CD4-positive, alpha-beta T cell treated with Interferon alpha-2 for 1 hour (primary cell): ENCODE measurements around the gene C9.
"Not testable (repeated sequence)": the region's sequence is repeated elsewhere in the genome, so short reads cannot be mapped to it uniquely, and the experiment has no call there.

Experiments
- DNase-seq, 2 donors: peaks; one replicate each; pipeline ENCODE4 v3.0.0-alpha.2; 2020 to 2022

The C9 gene

DNA sequence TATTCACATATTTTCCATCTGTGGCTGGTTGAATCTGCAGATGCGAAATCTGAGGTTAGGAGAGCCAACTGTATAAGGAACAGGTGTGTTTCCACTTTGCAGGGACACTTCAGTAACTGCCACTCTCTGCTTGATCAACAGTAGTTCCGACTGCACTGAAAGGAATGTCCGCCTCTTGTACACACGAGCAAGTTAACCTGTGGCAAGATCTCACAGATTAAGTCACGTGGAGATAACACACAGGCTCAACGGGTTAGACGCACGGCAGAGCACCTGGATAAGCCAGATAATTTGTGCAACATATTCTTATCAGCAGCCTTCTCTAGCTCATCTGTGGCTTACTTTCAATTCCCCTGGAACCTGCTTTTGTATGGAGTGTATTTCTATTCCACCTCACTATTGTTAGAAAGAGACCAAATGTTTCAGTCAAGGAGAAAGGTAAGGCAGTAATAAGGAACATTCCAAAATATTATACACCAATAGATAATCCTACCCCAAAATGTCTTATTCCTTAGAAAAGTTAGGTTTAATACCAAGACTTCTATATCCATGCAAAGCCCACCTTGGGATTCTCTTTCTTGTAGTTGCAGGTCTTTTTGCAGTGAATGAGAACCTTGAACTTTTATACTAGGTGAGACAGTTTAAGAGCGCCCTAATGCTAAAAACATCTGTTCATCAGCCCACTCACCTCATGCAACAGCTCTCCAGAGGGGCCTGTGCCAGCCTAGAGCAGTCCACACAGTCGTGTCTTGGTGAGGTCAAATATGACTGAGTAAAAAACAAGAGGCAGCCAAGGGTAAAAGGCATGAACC is 6.5 kb upstream of the C9 start:
- DNase-seq, result no peak

DNA sequence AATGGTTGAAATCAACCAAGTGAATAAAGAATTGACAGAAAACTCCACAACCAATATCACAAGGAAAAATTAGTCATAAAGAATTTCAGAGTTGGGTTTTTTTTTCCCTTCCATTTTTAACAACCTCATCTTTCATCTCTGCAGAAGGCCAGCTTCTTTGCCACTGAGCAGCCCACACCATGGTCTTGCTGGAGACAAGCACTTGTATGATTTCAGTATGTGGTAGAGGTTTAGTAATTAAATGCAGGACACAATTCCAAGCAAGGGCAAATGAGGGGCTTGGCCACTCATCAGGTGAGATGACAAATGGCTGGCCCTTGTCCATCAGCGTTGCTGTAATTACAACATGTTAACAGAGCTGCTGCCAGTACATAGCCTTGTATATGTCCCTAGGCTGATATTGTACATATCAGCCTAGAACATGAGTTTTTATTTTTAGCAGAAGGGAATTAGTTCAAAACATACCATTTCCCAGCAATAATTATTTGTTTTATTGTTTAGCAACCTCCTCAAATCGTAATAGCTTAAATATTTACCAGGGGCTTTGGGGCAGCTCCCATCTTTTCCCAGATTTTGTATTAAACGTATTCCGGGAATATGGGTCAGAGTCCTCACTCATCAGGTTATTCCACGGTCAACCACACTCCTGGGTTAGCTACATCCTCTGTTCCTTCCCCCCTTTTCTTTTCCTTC is 5.0 kb upstream of the C9 start:
- DNase-seq, result no peak

DNA sequence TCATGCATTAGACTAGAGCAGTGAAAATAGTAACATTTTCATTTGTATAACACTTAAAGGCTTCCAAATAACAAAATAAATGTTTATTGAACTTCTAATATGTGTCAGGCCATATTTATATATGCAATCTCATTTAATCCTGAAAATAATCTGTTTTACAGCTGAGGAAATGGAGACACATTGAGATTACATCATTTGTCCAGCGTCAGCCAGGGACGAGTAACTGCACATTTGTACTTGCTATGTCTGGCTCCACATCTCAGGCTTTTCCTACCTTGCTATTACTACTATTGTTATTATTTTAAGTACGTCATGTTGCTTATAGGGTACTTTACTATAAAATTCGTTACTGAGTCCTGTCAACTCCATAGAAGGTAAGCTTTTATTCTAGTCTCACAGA is 3.8 kb upstream of the C9 start:
- DNase-seq, result no peak

DNA sequence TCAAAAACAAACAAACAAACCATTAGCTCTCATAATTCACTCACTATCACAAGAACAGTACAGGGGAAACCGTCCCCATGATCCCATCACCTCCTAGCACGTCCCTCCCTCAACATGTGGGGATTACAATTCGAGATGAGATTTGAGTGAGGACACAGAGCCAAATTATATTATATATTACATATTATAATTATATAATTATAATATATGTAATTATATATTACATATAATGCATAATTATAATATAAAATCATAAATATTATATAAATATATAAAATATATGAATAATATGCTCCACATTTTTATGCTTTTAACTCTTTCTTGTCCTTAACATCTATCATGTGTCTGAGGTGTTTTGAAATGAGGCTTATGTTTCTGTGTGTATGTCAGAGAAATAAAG is 3.4 kb upstream of the C9 start:
- no peak for DNase-seq

DNA sequence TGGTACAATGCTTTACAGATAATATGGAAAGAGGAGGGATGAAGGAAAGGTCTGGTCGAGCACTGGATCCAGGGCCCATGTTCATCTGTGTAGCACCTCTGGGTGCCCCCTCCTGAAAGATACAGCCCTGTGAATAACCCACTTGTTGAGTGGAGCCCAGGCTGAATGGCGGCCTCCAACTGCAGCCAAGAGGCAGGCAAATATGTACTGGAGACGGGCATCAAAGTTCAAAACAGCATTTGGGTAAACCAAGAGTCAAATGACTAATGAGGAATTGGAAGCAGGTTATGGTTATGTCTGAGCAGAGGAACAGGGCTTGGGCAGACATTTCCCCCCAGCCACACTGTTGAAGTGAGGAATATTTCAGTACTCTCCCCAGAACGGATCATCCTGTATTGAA is 1.1 kb downstream of the C9 start:
- no peak for DNase-seq

DNA sequence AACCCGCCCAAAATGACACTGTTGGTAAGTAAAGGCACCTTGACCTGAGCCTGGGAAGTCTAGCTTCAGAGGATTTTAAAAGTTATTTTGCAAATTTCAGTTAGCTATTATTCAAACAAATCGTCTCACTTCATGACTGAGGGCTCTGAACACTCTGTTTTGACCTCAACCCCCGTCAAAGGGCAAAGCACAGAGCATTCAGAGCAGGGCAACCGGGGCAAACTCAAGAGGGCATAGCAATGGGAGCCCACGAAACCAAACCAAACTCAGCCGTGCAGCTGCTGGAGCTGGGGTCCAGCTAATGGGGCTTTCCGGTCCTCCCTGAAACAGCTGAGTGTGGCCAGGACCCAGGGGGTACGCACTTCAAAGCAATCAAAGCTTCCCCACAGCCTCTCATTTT is 1.6 kb downstream of the C9 start:
- no peak for DNase-seq

DNA sequence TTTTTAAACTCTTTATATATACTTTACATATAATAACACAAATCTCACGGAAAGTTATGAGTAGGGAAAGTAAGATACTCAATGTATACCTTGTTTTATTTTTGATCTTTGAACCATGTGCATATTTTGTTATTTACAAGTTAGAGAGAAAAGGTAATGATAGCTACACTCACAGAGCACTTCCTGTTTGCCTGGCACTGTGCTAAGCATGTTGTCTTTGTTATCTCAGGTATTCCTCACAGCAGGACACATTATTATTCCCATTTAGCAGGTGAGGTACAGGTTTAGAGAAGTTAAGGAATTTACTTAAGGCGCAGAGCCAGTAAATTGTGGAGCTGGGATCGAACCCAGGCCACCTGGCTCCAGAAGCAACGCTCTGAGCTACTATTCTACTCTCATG is 3.0 kb downstream of the C9 start:
- no peak for DNase-seq

DNA sequence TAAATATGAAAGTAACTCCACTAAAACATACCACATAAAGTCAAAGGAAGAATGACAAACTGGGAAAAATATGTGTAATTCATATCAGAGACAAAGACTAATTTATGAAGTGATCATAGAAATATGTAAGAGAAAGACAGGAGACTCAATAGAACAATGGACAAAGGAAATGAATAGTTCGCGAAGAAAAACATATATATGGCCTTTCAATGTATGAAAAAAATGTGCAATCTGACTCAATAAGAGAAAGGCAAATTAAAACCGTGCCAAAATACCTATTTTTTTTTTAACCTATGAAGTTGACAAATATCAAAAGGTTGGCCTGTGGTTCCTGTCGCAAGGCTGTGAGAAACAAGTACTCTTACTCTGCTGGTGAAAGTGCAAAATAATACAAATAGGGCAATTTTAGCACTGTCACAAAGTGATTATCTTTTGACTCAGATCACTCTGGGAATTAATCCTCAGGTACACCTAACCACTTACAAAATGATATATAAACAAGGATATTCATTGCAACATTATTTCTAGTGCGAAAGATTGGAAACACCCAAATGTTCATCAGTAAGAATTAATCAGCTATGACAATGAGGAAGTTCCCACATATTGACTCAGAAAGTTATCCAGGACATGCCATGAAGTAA is 3.7 kb downstream of the C9 start:
- DNase-seq, result no peak

DNA sequence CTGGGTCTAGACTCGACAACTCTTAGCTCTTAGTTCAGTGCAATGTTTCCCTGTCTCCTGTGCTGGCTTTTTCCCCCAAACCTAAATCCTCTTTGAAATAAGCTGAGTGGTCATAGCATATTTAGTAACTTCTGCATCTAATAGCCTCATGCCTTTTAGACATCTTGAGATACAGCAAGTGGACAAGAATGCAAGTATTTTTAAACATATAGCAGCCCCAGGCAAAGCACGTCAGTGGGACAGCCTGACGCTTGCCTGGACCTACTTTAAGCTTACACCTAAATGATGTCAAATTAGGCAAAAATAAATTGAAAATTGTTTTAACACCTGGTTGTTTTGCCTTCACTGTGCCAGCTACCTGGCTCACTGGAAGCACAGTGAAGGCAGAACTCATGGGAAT is 8.0 kb downstream of the C9 start:
- DNase-seq, result no peak

DNA sequence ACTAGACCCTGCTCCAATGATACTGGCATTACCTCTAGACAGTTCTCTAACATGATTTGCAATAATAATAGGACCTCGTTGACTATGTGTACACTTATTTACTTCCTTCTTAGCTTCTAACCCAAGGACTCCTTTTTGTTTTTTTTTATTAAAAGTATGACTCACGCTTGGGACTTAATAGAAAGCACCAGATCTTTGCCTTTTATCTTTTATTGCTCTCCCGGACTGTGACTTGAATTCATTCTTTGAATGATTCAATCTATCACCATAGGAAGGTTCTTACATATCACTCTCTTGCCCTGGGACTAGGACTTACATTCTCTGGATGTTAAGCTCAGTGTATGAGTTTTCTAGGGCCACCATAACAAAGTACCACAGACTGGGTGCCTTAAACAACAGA is 9.0 kb downstream of the C9 start:
- DNase-seq, result no peak

DNA sequence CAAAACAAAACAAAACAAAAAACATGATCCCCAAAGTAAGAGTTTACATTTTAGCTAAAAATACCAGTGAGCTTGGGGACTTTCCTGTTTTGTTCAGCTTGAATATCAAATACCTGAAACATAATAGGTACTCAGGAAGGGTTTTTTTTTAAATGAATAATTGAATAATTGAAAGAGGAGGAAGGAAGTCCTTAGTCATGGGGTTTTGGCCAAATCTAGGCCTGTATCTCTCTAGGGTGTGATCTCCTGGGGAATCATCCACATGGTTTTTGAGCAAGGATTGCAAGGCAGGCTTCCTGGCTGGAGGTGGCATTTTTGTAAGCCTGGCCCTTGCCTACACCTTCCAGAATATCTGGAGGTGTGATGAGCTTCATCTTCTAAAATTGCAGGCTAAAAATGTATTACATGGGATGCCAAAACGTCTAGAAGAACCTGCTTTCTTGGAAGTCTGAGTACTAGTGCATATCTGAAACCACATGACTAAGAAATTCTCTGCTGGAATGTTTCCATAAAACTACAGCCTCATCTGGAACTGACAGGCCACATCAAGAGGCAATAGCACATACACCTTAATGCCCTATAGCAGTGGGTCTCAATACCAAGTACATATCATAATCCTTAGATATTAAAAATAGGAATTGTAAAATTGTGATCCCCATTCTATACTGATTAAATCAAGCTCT is 10.4 kb downstream of the C9 start:
- DNase-seq, result no peak

DNA sequence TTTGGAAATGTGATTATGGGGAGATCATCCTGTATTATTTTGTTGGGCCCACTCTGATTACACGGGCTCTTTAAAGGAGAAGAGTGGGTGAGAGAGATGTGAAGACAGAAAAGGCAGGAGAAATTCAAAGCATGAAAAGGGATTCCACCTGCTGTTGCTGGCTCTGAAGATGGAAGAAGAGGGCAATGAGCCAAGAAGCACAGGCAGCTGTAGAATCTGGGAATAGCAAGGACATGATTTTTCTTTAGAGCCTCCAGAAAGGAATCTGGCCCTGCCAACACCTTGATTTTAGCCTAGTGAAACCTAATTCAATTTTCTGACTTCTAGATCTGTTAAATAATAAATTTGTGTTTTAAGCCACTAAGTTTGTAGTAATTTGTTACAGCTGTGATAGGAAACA is 11.3 kb downstream of the C9 start:
- DNase-seq, result no peak

DNA sequence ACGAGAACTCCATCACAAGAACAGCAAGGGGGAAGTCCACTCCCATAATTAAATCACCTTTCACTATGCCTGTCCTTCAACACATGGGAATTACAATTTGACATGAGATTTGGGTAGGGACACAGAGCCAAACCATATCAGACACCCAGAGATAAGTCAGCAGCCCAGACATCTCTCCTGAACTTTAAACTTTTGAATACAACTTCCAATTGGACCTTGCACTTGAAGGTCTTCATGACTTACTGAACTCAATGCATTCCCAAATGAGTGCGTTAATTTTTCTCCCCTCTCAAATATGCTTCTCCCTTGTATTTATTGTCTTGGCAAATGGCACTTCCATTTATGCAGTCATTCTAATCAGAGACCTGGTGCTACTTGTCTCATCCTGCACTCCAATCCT is 12.1 kb downstream of the C9 start:
- DNase-seq, result no peak

DNA sequence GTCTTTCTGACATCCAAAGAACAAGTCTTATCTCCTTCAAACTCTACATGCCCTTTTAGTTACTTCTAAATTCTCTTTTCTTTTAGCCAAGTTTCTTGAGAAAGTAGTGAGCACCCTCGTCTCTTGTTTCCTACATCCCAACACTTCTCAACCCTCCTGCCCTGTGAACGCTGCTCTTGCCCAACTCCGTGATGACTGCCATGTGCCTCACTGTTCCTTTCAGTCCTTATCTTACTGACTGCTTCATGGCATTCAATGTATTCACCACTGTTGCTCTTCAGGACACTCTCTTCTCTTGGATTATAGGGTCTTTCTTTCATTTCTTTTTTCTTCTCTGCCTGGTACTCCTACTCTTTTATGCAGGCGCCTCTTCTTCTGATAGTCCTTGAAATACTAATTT is 14.8 kb downstream of the C9 start:
- no peak for DNase-seq

DNA sequence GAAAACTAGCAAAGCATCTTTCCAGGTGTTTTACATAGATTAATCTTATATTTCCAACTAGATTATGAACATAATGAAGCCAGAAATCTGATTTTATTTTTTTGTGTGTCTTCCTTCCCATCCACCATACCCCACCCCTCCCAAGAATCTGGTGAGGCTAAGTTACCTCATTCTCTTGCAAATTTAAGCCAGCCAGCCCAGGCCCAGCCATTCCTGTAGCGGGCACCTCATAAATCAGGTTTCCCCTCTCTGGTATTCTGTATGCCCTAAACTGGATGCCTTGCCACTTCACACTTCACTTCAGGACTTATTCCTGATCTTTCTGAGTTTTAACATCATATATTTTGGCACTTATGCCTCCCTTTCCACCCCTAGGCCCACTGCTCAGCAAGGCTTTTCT is 21.8 kb downstream of the C9 start:
- DNase-seq, result no peak

DNA sequence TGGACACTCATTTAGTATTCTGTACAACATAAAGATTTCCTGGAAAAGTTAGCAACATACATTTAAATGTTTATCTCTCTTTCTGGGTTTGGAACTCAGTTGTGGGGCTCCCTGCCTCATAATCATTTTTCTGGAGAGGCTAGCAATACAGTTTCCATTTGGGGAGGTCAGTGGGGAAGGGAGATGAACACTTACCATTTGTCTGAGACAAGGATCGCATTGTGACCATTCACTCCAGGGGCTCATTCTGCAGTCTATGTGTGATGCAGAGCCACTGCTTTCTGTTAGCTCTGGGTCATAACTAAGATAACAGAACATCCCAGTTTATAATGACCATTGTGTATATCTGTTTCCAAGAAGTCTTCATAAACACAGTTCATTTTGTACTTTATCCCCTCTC is 22.4 kb downstream of the C9 start:
- DNase-seq, result no peak

DNA sequence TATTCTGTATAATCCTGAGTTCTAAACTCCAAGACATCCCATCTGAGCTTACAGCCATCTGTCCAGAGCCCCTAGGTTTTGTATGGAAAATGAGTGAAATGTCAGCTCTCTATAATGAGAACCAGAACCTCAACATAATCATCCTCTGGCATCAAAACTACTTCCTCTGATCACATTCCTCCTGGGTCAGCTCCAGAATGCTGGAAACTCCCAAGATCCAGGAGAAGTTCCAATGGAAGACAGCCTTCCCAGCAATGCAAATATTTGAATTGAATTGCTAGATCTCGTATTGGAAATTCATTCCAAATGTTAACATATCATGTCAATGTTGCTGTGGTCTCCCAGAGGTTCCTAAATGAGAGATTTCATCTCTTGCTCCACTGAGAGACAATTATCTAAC is 23.8 kb downstream of the C9 start:
- no peak for DNase-seq

DNA sequence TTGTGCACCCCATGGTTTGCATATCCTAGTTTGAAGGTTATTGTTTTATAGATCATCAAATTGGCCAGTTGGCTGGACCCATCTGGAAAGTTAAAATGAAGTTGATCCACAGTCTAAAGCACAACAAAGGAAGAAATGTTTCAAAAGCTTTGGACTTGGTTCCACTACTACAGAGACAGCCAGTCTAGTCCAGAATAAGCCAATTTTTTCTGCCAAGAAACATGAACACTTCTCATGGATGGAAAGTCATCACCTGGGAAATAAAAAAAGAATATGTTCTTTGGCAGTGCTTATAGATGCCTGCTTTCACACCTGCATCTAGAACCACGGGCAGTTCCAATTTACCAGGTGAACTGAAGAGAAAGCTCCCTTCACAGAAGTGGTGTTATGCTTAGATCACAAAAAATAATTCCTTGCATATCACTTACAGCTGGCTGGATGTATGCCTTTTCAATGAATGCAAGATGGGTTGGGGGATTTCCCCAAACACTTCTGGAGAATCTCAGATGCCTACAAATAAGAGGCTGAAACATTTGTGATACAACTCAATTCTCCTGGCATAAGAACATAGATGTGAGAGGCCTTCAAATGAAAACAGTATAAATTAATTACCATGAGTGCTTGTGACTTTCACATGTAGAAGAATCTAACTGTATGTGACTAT is 26.9 kb downstream of the C9 start:
- DNase-seq, result no peak

DNA sequence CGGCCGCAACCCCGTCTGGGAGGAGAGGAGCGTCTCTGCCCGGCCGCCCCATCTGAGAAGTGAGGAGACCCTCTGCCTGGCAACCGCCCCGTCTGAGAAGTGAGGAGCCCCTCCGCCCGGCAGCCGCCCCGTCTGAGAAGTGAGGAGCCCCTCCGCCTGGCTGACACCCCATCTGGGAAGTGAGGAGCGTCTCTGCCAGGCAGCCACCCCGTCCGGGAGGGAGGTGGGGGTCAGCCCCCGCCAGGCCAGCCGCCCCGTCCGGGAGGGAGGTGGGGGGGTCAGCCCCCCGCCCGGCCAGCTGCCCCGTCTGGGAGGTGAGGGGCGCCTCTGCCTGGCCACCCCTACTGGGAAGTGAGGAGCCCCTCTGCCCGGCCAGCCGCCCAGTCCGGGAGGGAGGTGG is 30.0 kb downstream of the C9 start:
- DNase-seq, result not testable (repeated sequence)

DNA sequence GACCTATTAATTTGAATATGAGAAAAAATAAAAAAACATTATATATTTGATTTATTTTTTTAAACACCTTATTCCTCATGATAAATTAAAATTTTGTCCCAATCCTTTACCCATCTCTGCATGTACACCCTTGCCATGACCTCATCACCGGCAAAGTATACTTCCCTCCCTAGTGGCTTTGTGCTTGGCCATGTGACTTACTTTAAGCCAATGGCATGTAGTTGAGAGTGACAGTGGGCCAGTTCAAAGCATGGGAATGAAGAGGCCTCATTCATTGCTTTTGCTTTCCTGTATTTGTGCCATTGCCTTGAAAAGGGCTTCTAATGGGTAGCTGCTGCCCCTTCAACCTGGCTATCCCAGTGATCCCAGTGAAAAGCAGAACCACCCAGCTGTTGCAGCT is 31.2 kb downstream of the C9 start:
- DNase-seq, result no peak

DNA sequence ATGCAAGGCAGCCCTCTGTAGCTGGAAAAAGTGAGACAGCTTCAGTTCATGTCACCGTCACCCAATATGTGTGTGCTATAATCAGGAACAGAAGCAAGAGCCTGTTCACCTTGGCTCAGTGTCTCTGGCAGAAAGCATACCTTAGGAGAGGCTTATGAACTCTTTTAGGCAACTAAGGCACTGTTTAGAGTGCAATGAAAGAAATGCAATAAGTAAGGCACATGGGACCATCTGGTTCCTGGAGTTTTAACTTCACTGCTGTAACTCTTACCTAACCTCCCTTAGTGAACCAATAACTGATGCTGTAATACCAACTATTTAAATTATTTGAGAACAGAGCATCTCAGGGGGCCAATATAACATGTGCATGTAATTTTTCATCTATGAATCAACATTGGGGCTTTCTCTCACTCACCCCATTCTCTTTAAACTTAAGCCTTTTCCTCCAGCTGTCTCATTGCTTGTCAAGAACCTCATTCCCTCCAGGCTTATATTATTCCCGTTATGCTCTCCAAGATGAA is 32.4 kb downstream of the C9 start:
- DNase-seq, result no peak

DNA sequence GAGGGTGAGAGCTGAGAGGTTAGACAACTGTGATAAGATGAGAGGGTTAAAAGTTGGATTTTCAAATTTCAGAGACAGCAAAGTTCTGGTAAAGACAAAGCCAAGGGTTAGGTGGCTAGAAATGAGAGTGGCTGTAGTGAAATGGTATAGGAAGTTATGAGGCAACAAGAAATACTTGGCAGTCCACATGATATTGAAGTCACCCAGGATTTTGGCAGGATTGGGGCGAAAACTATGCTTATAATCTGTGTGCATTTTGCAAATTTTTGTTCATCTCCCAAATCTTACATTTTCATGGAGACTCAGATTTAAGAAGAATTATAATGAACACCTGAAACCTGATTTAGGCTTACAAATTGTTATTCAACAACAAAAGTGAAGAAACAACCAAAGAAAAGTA is 35.6 kb downstream of the C9 start:
- no peak for DNase-seq

DNA sequence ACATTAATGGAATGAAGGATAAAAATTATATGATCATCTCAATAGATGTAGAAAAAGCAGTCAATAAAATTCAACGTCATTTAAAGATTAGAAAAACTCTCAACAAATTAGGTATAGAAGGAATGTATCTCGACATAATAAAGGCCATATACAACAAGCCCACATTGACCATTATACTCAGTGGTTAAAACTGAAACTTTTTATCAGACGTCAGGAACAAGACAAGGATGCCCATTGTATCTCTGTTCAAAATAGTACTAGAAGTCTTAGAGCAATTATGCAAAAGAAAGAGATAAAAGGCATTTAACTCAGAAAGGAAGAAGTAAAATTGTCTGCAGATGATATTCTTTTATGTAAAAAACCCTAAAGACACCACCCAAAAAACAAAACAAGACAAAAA is 40.8 kb downstream of the C9 start:
- DNase-seq, result no peak
